ENCODE measurements around the gene NRARP.
A peak's percentile ranks its signal among the peaks of the same experiment; 100 is the strongest.

NRARP gene

GRCh38 chr9:137256856-137257255 is 45.2 kb downstream of the NRARP start:
- Histone ChIP-seq H2BK5ac (ENCODE audit: low read length) (no peak overlapping the region), H3K27me3 (ENCODE audit: insufficient read depth, low read length, poor library complexity) (no peaks in the 10 kb centered on the region), H3K4ac (ENCODE audit: low read depth, low read length) (no peak overlapping the region), H3K36me3 (ENCODE audit: control insufficient read depth, insufficient read depth, low read length) (peaks cover 3% of the 10 kb centered on the region), H3K79me2 (ENCODE audit: control insufficient read depth, insufficient read depth, low read length) (peaks cover 16% of the 10 kb centered on the region), H3K79me1 (ENCODE audit: low read length) (peaks cover 9% of the 10 kb centered on the region), H3K4me3 (ENCODE audit: low read length) (no peak overlapping the region), H4K5ac (ENCODE audit: low read length) (no peak overlapping the region), H2BK15ac (replicated peaks; ENCODE audit: low read depth) (no peak overlapping the region), H3K56ac (ENCODE audit: low read length) (no peak overlapping the region), H4K8ac (ENCODE audit: low read depth, low read length) (no peak overlapping the region), H3K18ac (ENCODE audit: low read length) (no peak overlapping the region), H3K27ac (ENCODE audit: low read depth, low read length) (no peak overlapping the region), H2AK5ac (ENCODE audit: low read length) (no peak overlapping the region), H3K4me1 (ENCODE audit: control insufficient read depth, low read depth, low read length) (peaks cover 3% of the 10 kb centered on the region), H3K4me2 (ENCODE audit: low read length) (no peak overlapping the region), H3K23ac (ENCODE audit: low read length) (no peak overlapping the region), H3K9ac (ENCODE audit: low read length) (peak overlapping the region; percentile 2), H2BK120ac (ENCODE audit: low read depth, low read length) (no peak overlapping the region)
- DNase-seq, result no peak
- WGBS (ENCODE audit: extremely low coverage, insufficient coverage, low lambda C conversion rate), result no CpG with 5 or more reads among the region's 15 CpGs

DNA sequence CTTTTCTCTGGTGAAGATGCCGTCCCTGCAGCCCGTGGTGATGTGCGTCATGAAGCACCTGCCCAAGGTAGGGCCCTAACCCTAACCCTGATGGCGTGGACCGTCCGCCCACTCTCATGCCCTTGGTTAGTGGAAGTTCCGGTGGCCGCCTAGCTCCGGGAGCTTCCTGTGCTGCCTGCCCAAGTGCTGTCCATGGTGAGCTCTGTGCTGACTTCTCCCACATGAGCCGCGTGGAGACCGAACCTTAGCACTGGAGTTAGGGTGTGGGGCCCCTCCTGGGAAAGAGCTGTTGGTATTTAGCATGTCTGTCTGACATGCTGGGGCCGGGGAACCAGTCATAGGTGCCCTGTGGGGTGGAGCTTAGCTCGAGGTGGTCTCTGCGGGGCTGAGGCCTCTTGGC is 45.7 kb downstream of the NRARP start:
- Histone ChIP-seq H3K79me2 (ENCODE audit: control insufficient read depth, insufficient read depth, low read length) (peaks cover 16% of the 10 kb centered on the region), H2BK5ac (ENCODE audit: low read length) (no peak overlapping the region), H3K4me3 (ENCODE audit: low read length) (no peak overlapping the region), H3K18ac (ENCODE audit: low read length) (no peak overlapping the region), H3K27me3 (ENCODE audit: insufficient read depth, low read length, poor library complexity) (no peaks in the 10 kb centered on the region), H3K4ac (ENCODE audit: low read depth, low read length) (no peak overlapping the region), H2AK5ac (ENCODE audit: low read length) (no peak overlapping the region), H4K5ac (ENCODE audit: low read length) (no peak overlapping the region), H3K4me2 (ENCODE audit: low read length) (peak overlapping the region; percentile 51), H2BK120ac (ENCODE audit: low read depth, low read length) (no peak overlapping the region), H4K8ac (ENCODE audit: low read depth, low read length) (no peak overlapping the region), H3K23ac (ENCODE audit: low read length) (no peak overlapping the region), H3K27ac (ENCODE audit: low read depth, low read length) (no peak overlapping the region), H3K79me1 (ENCODE audit: low read length) (peaks cover 9% of the 10 kb centered on the region), H2BK15ac (replicated peaks; ENCODE audit: low read depth) (no peak overlapping the region), H3K36me3 (ENCODE audit: control insufficient read depth, insufficient read depth, low read length) (peaks cover 3% of the 10 kb centered on the region), H3K4me1 (ENCODE audit: control insufficient read depth, low read depth, low read length) (peaks cover 3% of the 10 kb centered on the region), H3K9ac (ENCODE audit: low read length) (peak overlapping the region; percentile 94), H3K56ac (ENCODE audit: low read length) (peak overlapping the region; percentile 85)
- WGBS (ENCODE audit: extremely low coverage, insufficient coverage, low lambda C conversion rate), result no CpG with 5 or more reads among the region's 15 CpGs
- DNase-seq, result no peak

GRCh38 chr9:137255448-137256114 is 46.5 kb downstream of the NRARP start:
- H2BK5ac ChIP-seq (ENCODE audit: low read length), result no peak overlapping the region
- peak overlapping the region; percentile 92 for H4K8ac ChIP-seq (ENCODE audit: low read depth, low read length)
- H3K27me3 ChIP-seq (ENCODE audit: insufficient read depth, low read length, poor library complexity), result no peaks in the 10 kb centered on the region
- H3K9ac ChIP-seq (ENCODE audit: low read length), result peak overlapping the region; percentile 94
- peak overlapping the region; percentile 51 for H3K4me2 ChIP-seq (ENCODE audit: low read length)
- H3K56ac ChIP-seq (ENCODE audit: low read length), result peak overlapping the region; percentile 85
- no CpG with 5 or more reads among the region's 51 CpGs for WGBS (ENCODE audit: extremely low coverage, insufficient coverage, low lambda C conversion rate)
- H3K4me3 ChIP-seq (ENCODE audit: low read length), result peak overlapping the region; percentile 82
- no peak overlapping the region for H2AK5ac ChIP-seq (ENCODE audit: low read length)
- peak overlapping the region; percentile 54 for H3K27ac ChIP-seq (ENCODE audit: low read depth, low read length)
- no peak overlapping the region for H2BK15ac ChIP-seq (replicated peaks; ENCODE audit: low read depth)
- peak; percentile 66 for DNase-seq
- peaks cover 9% of the 10 kb centered on the region for H3K79me1 ChIP-seq (ENCODE audit: low read length)
- peak overlapping the region; percentile 81 for H3K18ac ChIP-seq (ENCODE audit: low read length)
- H3K36me3 ChIP-seq (ENCODE audit: control insufficient read depth, insufficient read depth, low read length), result peaks cover 3% of the 10 kb centered on the region
- peaks cover 4% of the 10 kb centered on the region for H3K4me1 ChIP-seq (ENCODE audit: control insufficient read depth, low read depth, low read length)
- H3K4ac ChIP-seq (ENCODE audit: low read depth, low read length), result peak overlapping the region; percentile 89
- H3K79me2 ChIP-seq (ENCODE audit: control insufficient read depth, insufficient read depth, low read length), result peaks cover 16% of the 10 kb centered on the region
- H3K23ac ChIP-seq (ENCODE audit: low read length), result no peak overlapping the region
- H4K5ac ChIP-seq (ENCODE audit: low read length), result no peak overlapping the region
- H2BK120ac ChIP-seq (ENCODE audit: low read depth, low read length), result no peak overlapping the region

DNA sequence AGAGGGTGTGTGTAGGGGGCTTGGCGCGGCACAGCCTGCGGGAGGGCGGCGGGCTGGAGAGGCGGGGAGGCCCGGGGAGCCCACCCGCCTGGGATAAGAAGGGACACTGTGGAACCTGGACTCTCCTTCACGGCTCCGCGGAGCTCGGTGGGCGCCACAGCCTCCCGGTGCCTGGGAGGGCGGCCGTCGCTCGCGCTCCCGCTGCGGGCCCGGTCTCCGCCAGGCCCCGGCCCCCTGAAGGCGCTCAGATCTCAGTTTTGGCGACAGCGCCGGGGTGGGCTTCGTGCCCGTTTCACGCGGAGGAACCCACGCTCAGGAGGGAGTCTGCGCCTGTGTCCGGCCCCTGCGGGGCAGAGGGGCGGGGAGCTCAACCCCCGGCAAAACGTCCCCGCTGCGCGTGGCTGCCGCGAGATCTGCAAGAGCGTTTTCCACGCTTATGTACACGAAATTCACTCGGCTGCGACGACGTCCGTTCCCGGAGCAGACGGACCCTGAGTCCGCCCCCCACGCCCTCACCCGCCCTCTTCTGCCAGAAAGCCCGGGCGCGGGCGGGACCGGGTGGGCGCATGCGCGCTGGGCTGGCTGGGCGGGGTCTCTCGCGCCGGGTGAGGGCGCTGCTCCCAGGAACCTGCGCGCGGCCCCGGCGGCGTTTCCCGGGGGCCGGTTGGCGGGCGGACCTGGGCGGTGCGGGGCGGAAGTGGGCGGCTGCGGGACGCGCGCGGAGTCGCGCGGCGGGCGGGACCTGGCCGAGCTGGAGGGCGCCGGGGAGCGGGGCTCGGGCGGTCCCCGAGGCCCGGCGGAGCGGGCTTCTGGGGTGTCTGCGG is 47.2 kb downstream of the NRARP start, which contains the start of gene NELFB:
NELFB (plus strand) TSS at position 704 of the 824 bp plus-strand sequence.
- Histone ChIP-seq H3K9ac (ENCODE audit: low read length) (peak within 1 kb of the TSS; percentile 99), H2BK120ac (ENCODE audit: low read depth, low read length) (peak within 1 kb of the TSS; percentile 1), H3K4ac (ENCODE audit: low read depth, low read length) (peak within 1 kb of the TSS; percentile 89), H3K4me3 (ENCODE audit: low read length) (peak within 1 kb of the TSS; percentile 82), H4K8ac (ENCODE audit: low read depth, low read length) (peak within 1 kb of the TSS; percentile 92), H3K27me3 (ENCODE audit: insufficient read depth, low read length, poor library complexity) (no peaks in the 10 kb centered on the region), H2BK5ac (ENCODE audit: low read length) (peak within 1 kb of the TSS; percentile 9), H2BK15ac (replicated peaks; ENCODE audit: low read depth) (no peak within 1 kb of the TSS), H3K23ac (ENCODE audit: low read length) (no peak within 1 kb of the TSS), H2AK5ac (ENCODE audit: low read length) (peak within 1 kb of the TSS; percentile 74), H3K36me3 (ENCODE audit: control insufficient read depth, insufficient read depth, low read length) (peaks cover 3% of the 10 kb centered on the region), H3K56ac (ENCODE audit: low read length) (peak within 1 kb of the TSS; percentile 99), H3K4me1 (ENCODE audit: control insufficient read depth, low read depth, low read length) (peaks cover 9% of the 10 kb centered on the region), H3K79me1 (ENCODE audit: low read length) (peaks cover 9% of the 10 kb centered on the region), H4K5ac (ENCODE audit: low read length) (no peak within 1 kb of the TSS), H3K79me2 (ENCODE audit: control insufficient read depth, insufficient read depth, low read length) (peaks cover 16% of the 10 kb centered on the region), H3K18ac (ENCODE audit: low read length) (peak within 1 kb of the TSS; percentile 88), H3K4me2 (ENCODE audit: low read length) (peak within 1 kb of the TSS; percentile 70), H3K27ac (ENCODE audit: low read depth, low read length) (peak within 1 kb of the TSS; percentile 54)
- WGBS (ENCODE audit: extremely low coverage, insufficient coverage, low lambda C conversion rate), result no CpG with 5 or more reads among the region's 105 CpGs
- peak; percentile 88 for DNase-seq

DNA sequence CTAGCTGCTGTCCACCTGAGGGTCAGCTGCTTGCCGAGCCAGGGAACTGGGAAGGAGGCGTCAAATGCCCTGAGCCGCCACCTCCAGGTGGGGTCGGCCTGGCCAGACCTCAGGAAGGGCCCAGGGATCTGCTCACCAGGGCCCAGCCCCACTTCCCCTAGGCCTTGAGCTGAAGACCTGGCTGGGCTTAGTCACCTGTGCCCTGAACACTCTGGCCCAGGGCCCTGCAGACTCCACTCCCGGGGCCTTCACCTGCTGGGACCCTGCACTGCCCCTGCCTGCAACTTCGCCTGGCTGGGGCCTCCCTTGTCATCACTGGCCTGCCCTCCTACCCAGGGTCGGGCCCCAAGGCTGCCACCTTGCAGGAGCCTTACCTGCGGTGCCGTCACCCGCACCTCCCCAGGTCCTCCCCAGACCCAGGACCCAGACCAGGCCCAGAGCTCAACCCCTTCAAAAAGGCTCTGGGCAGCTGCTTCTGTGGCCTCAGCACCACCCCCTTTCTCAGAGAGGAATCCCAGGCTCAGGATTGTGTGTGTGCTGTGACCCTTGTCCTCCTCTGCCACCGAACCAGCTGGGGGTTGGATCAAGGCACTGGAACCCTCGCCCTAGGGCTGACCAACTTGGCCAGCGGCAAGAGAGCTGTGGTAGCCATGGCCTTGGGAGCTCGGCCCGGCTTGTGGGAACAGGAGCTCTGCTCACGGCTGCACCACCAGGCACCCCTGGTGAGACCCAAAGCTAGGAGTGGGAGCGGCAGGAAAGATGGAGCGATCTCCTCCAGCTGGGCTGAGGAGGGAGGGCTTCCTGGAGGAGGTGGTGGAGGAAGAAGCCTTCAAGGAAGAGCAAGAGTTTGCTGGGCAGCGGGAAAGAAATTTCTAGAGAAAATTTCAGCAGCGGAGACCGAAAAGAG is 48.1 kb downstream of the NRARP start:
- Histone ChIP-seq H2BK5ac (ENCODE audit: low read length) (no peak overlapping the region), H3K4me3 (ENCODE audit: low read length) (peak overlapping the region; percentile 56), H2AK5ac (ENCODE audit: low read length) (peak overlapping the region; percentile 74), H2BK15ac (replicated peaks; ENCODE audit: low read depth) (no peak overlapping the region), H3K56ac (ENCODE audit: low read length) (peak overlapping the region; percentile 99), H3K79me1 (ENCODE audit: low read length) (peaks cover 9% of the 10 kb centered on the region), H4K5ac (ENCODE audit: low read length) (no peak overlapping the region), H3K27ac (ENCODE audit: low read depth, low read length) (no peak overlapping the region), H3K27me3 (ENCODE audit: insufficient read depth, low read length, poor library complexity) (no peaks in the 10 kb centered on the region), H3K4ac (ENCODE audit: low read depth, low read length) (peak overlapping the region; percentile 88), H3K4me1 (ENCODE audit: control insufficient read depth, low read depth, low read length) (peaks cover 9% of the 10 kb centered on the region), H3K36me3 (ENCODE audit: control insufficient read depth, insufficient read depth, low read length) (peaks cover 1% of the 10 kb centered on the region), H4K8ac (ENCODE audit: low read depth, low read length) (no peak overlapping the region), H3K9ac (ENCODE audit: low read length) (peak overlapping the region; percentile 99), H3K18ac (ENCODE audit: low read length) (peak overlapping the region; percentile 88), H3K23ac (ENCODE audit: low read length) (no peak overlapping the region), H2BK120ac (ENCODE audit: low read depth, low read length) (no peak overlapping the region), H3K4me2 (ENCODE audit: low read length) (peak overlapping the region; percentile 70), H3K79me2 (ENCODE audit: control insufficient read depth, insufficient read depth, low read length) (peaks cover 16% of the 10 kb centered on the region)
- no CpG with 5 or more reads among the region's 21 CpGs for WGBS (ENCODE audit: extremely low coverage, insufficient coverage, low lambda C conversion rate)
- DNase-seq, result no peak

Data from mesendoderm (in vitro differentiated cells).